OCI-LY3 (cell line): ENCODE data around the gene SRPK1.

Experiments used
- CTCF ChIP-seq: fragments of 200-600, 300-600 bp; sonication (generic); IDR thresholded peaks from 2 replicates; pipeline ENCODE4 v1.5.1; 2014; ENCODE audit warnings: antibody characterized with exemption, low read length, low read depth
- EZH2phosphoT487 ChIP-seq: fragments of 200-600 bp; shearing (Covaris generic); IDR thresholded peaks from 2 replicates; pipeline ENCODE4 v1.6.1; 2018; ENCODE audit warnings: antibody characterized with exemption, mixed run types, low read depth

- TF ChIP-seq CTCF (no peak), EZH2phosphoT487 (no peak)
These were observed 78.5 kb downstream of the SRPK1 start for GRCh38 chr6:35842381-35842780.
